SK-N-SH (cell line): ENCODE data around the gene ARSH. TPM values are rescaled to one million over a fixed set of nuclear protein-coding genes. Genes with fewer than 3 reads are reported as not detected.
"Not testable (repeated sequence)": the region's sequence is repeated elsewhere in the genome, so short reads cannot be mapped to it uniquely, and the experiment has no call there.

Source experiments
- CTCF ChIA-PET: fragments of 300-600, 350-600 bp; formaldehyde crosslinking; extraction: SDS; loops from one replicate; lab custom pipeline; 2021; lab: Yijun Ruan, JAX
- POLR2A ChIA-PET: fragments of 350-600 bp; sonication (Branson Sonifier 250); formaldehyde crosslinking; extraction: SDS; loops from one replicate; lab custom pipeline; 2020; ENCODE audit warnings: antibody characterized with exemption, inconsistent platforms; lab: Yijun Ruan, JAX
- DNase-seq: peaks from one replicate; pipeline ENCODE4 v3.0.0; 2012
- H2AFZ ChIP-seq: fragments of 200-600 bp; sonication (generic); 2 replicates; pipeline ENCODE4 v1.8.1; 2016; ENCODE audit warnings: antibody characterized with exemption, mild to moderate bottlenecking, low read depth
- H3F3A ChIP-seq: fragments of 200-600 bp; sonication (generic); replicated peaks from 2 replicates; pipeline ENCODE3; 2016; ENCODE audit warnings: antibody characterized with exemption, mild to moderate bottlenecking; ENCODE audit not compliant: insufficient read depth
- H3K27ac ChIP-seq, 2 experiments: fragments of 200-500 bp in 1 of 2; fragments of 200-600 bp in 1 of 2; sonication (Bioruptor generic) in 1 of 2; sonication (generic), shearing (Covaris generic) in 1 of 2; 2 replicates each; pipeline versions ENCODE4 v1.5.1 to v1.6.1; 2014 to 2016; ENCODE audit warnings: low read depth in 2 of 2, inconsistent platforms in 1 of 2, low read length in 1 of 2, mild to moderate bottlenecking in 1 of 2, mixed read lengths in 1 of 2
- H3K27me3 ChIP-seq: fragments of 200-600 bp; sonication (generic), shearing (Covaris generic); 2 replicates; pipeline ENCODE4 v1.6.1; 2016; ENCODE audit warnings: mixed run types; ENCODE audit not compliant: insufficient read depth
- H3K36me3 ChIP-seq, 2 experiments: fragments of 200-500 bp in 1 of 2; fragments of 200-600 bp in 1 of 2; sonication (Bioruptor generic) in 1 of 2; sonication (generic) in 1 of 2; replicated peaks in 1 of 2; 2 replicates each; pipeline versions ENCODE3 to v1.5.1; 2014 to 2016; ENCODE audit warnings: low read length in 1 of 2, mild to moderate bottlenecking in 1 of 2; ENCODE audit not compliant: insufficient read depth in 2 of 2, control insufficient read depth in 1 of 2
- H3K4me1 ChIP-seq, 2 experiments: fragments of 200-500 bp in 1 of 2; fragments of 200-600 bp in 1 of 2; sonication (Bioruptor generic) in 1 of 2; sonication (generic), shearing (Covaris generic) in 1 of 2; 2 replicates each; pipeline versions ENCODE4 v1.5.1 to v1.6.1; 2014 to 2016; ENCODE audit warnings: low read depth in 1 of 2, low read length in 1 of 2, mixed run types in 1 of 2; ENCODE audit not compliant: insufficient read depth in 2 of 2, control insufficient read depth in 1 of 2
- H3K4me2 ChIP-seq: fragments of 200-600 bp; sonication (generic), shearing (Covaris generic); 2 replicates; pipeline ENCODE4 v1.6.1; 2017; ENCODE audit warnings: mixed run types
- H3K4me3 ChIP-seq, 2 experiments: fragments of 200-500 bp in 1 of 2; fragments of 200-600 bp in 1 of 2; sonication (Bioruptor generic) in 1 of 2; sonication (generic), shearing (Covaris generic) in 1 of 2; 2 replicates each; pipeline versions ENCODE4 v1.5.1 to v1.8.1; 2014 to 2016; ENCODE audit warnings: low read depth in 2 of 2, inconsistent platforms in 1 of 2, low read length in 1 of 2, mild to moderate bottlenecking in 1 of 2, mixed read lengths in 1 of 2, moderate library complexity in 1 of 2
- H3K79me2 ChIP-seq: fragments of 200-600 bp; sonication (generic); 2 replicates; pipeline ENCODE4 v1.8.1; 2017; ENCODE audit warnings: mild to moderate bottlenecking; ENCODE audit not compliant: insufficient read depth
- H3K9ac ChIP-seq: fragments of 200-600 bp; sonication (generic); 2 replicates; pipeline ENCODE4 v1.6.1; 2017; ENCODE audit warnings: mixed run types
- H3K9me2 ChIP-seq: fragments of 200-600 bp; sonication (generic); 2 replicates; pipeline ENCODE4 v1.6.1; 2017; ENCODE audit warnings: mixed run types
- H3K9me3 ChIP-seq: fragments of 200-600 bp; sonication (generic); 2 replicates; pipeline ENCODE4 v1.6.1; 2017; ENCODE audit warnings: mixed run types, mild to moderate bottlenecking, moderate library complexity
- H4K20me1 ChIP-seq: fragments of 200-600 bp; sonication (generic); 2 replicates; pipeline ENCODE4 v1.6.1; 2017; ENCODE audit warnings: mild to moderate bottlenecking, mixed run types; ENCODE audit not compliant: insufficient read depth
- ELF1 ChIP-seq: IDR thresholded peaks from 2 replicates; pipeline ENCODE4 v1.4.0; 2012
- EZH2phosphoT487 ChIP-seq: fragments of 200-600 bp; sonication (generic); IDR thresholded peaks from 2 replicates; pipeline ENCODE4 v1.6.1; 2017; ENCODE audit warnings: low read depth, mixed run types, mild to moderate bottlenecking, antibody characterized with exemption, moderate library complexity, borderline replicate concordance
- GABPA ChIP-seq: IDR thresholded peaks from 2 replicates; pipeline ENCODE4 v1.4.0; 2012; ENCODE audit warnings: low read depth, mild to moderate bottlenecking
- JUND ChIP-seq: IDR thresholded peaks from 2 replicates; pipeline ENCODE4 v1.4.0; 2012
- POLR2AphosphoS5 ChIP-seq: IDR thresholded peaks from 2 replicates; pipeline ENCODE4 v1.6.1; 2012; ENCODE audit warnings: low read depth, low read length
- RCOR1 ChIP-seq: fragments of 150-350 bp; IDR thresholded peaks from 2 replicates; pipeline ENCODE4 v1.6.1; 2017; ENCODE audit warnings: antibody characterized with exemption, low read length
- RFX5 ChIP-seq: IDR thresholded peaks from 2 replicates; pipeline ENCODE4 v1.6.1; 2012; ENCODE audit warnings: mild to moderate bottlenecking, improper control_type of control experiment, low read length
- RXRA ChIP-seq: IDR thresholded peaks from 2 replicates; pipeline ENCODE4 v1.4.0; 2012; ENCODE audit warnings: low read depth, mild to moderate bottlenecking, borderline replicate concordance
- SIN3A ChIP-seq: IDR thresholded peaks from 2 replicates; pipeline ENCODE4 v1.6.1; 2012; ENCODE audit warnings: low read depth, mild to moderate bottlenecking, low read length, moderate library complexity, borderline replicate concordance
- TCF12 ChIP-seq: IDR thresholded peaks from 2 replicates; pipeline ENCODE4 v1.4.0; 2012
- WGBS: methylation state at CpG from one replicate; pipeline ENCODE4 v1.1.6; 2017; ENCODE audit warnings: low lambda C conversion rate; 5-methylcytosine and 5-hydroxymethylcytosine counted together
- polyA plus RNA-seq, 3 experiments: library from polyadenylated mRNA; depleted of rRNA; stranded (reverse); fragments of >200 nt; gene quantifications; 2 replicates each; pipeline ENCODE4 v1.2.3, GENCODE V29; 2012
- TF ChIP-seq, protein P1 (sequence below): IDR thresholded peaks from 2 replicates; pipeline ENCODE4 v1.6.1; 2012; ENCODE audit warnings: mild to moderate bottlenecking, low read depth, low read length, moderate library complexity
- TF ChIP-seq, protein P2 (sequence below): IDR thresholded peaks from 2 replicates; pipeline ENCODE4 v1.4.0; 2012; ENCODE audit warnings: low read depth
- TF ChIP-seq, protein P3 (sequence below): fragments of 150-350 bp; IDR thresholded peaks from 2 replicates; pipeline ENCODE4 v1.6.1; 2016; ENCODE audit warnings: mild to moderate bottlenecking, low read depth, low read length

The ARSH gene
- polyA plus RNA-seq, 1 of the 3 experiments (the other 2 are of a cell fraction), result not detected

DNA sequence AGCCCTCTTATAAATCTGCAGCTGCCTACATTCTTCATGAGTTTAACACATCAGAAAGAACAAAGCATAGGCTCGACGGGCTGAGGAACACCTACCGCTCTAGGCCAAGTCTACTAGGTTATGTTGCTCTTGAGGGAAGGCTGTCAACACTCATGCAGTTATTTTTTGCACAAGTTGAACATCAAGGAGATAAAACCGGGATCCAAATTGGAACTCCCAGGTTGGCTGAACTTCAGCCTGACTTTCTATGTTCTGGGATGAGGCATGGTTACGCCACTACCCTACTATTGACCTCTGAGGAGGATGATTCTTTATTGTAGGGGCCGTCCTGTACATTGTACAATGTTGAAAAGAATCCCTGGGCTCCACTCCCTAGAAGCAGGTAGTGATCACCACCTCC is 37.3 kb upstream of the ARSH start (continued):
- TF ChIP-seq, protein P1, sequence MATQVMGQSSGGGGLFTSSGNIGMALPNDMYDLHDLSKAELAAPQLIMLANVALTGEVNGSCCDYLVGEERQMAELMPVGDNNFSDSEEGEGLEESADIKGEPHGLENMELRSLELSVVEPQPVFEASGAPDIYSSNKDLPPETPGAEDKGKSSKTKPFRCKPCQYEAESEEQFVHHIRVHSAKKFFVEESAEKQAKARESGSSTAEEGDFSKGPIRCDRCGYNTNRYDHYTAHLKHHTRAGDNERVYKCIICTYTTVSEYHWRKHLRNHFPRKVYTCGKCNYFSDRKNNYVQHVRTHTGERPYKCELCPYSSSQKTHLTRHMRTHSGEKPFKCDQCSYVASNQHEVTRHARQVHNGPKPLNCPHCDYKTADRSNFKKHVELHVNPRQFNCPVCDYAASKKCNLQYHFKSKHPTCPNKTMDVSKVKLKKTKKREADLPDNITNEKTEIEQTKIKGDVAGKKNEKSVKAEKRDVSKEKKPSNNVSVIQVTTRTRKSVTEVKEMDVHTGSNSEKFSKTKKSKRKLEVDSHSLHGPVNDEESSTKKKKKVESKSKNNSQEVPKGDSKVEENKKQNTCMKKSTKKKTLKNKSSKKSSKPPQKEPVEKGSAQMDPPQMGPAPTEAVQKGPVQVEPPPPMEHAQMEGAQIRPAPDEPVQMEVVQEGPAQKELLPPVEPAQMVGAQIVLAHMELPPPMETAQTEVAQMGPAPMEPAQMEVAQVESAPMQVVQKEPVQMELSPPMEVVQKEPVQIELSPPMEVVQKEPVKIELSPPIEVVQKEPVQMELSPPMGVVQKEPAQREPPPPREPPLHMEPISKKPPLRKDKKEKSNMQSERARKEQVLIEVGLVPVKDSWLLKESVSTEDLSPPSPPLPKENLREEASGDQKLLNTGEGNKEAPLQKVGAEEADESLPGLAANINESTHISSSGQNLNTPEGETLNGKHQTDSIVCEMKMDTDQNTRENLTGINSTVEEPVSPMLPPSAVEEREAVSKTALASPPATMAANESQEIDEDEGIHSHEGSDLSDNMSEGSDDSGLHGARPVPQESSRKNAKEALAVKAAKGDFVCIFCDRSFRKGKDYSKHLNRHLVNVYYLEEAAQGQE, result no peak
- no peak for TF ChIP-seq RXRA
- no peak for TF ChIP-seq RFX5
- no peak for TF ChIP-seq TCF12

DNA sequence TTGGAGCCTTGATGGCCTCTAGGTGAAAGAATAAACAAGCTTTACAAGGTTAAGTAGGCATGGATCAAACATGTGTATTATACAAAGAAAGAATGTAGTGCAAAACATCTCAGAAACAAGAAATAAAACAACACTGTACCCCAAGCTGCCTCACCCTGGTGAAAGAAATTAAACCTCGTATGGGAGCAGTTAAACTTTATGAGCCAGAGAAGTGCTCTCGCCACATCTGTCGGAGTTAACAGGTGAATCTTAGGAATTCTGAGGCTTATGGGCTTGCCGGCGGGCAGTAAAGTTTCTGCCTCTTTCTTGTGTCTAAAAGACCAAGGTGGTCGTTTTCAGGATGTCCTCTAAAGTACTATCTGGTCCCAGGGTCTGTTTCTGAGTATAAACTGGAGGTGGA is 34.0 kb upstream of the ARSH start:
- DNase-seq, result no peak
- ChIA-PET CTCF (interaction anchor here (0.8 kb wide), 1 partner anchor 13 kb away, joined by 3 read pairs; no protein-coding TSS in a partner anchor), POLR2A (no interaction called here)
- Histone ChIP-seq H3K4me3 (no peak overlapping the region), H3K4me2 (no peak overlapping the region), H3K9me3 (no peaks in the 10 kb centered on the region), H3K9ac (no peak overlapping the region), H3K4me1 (no peaks in the 10 kb centered on the region), H3K36me3 (no peaks in the 10 kb centered on the region), H3K27ac (no peak overlapping the region), H4K20me1 (no peaks in the 10 kb centered on the region), H3K9me2 (no peaks in the 10 kb centered on the region), H2AFZ (no peak overlapping the region), H3K27me3 (no peaks in the 10 kb centered on the region), H3F3A (peaks cover 10% of the 10 kb centered on the region), H3K79me2 (no peaks in the 10 kb centered on the region)
- WGBS, result 22% methylated on average over 6 of the region's 6 CpGs
- TF ChIP-seq GABPA (no peak), RCOR1 (no peak), EZH2phosphoT487 (no peak), ELF1 (no peak)

DNA sequence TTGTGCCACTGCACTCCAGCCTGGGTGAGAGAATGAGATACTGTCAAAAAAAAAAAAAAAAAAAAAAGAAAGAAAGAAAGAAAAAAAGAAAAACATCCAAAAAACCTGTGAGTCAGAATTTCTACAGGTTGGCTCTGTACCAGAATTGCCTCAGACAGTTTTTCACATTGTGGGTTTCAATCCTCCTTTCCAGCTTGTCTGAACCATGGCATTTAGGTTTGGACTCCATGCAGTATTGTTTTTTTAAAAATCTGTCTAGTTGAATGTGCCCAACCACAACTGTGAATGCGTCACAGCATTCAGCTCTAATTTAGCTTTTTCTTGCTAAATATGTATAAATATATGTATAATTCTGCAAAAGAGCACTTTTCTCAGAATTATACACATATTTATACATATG is 31.4 kb upstream of the ARSH start:
- H3K9me2 ChIP-seq, result no peaks in the 10 kb centered on the region
- H3K9ac ChIP-seq, result no peak overlapping the region
- WGBS, result 73% methylated on average over 1 of the region's 1 CpG
- no peaks in the 10 kb centered on the region for H3K79me2 ChIP-seq
- no peak overlapping the region for H3K27ac ChIP-seq
- no peak overlapping the region for H2AFZ ChIP-seq
- no peaks in the 10 kb centered on the region for H3K27me3 ChIP-seq
- no peak overlapping the region for H3K4me3 ChIP-seq
- H3K9me3 ChIP-seq, result no peaks in the 10 kb centered on the region
- H3K4me2 ChIP-seq, result no peak overlapping the region
- TF ChIP-seq SIN3A (no peak), JUND (no peak), TCF12 (no peak), POLR2AphosphoS5 (no peak), GABPA (no peak)
- TF ChIP-seq, protein P2, sequence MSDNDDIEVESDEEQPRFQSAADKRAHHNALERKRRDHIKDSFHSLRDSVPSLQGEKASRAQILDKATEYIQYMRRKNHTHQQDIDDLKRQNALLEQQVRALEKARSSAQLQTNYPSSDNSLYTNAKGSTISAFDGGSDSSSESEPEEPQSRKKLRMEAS, result no peak
- TF ChIP-seq, protein P3, sequence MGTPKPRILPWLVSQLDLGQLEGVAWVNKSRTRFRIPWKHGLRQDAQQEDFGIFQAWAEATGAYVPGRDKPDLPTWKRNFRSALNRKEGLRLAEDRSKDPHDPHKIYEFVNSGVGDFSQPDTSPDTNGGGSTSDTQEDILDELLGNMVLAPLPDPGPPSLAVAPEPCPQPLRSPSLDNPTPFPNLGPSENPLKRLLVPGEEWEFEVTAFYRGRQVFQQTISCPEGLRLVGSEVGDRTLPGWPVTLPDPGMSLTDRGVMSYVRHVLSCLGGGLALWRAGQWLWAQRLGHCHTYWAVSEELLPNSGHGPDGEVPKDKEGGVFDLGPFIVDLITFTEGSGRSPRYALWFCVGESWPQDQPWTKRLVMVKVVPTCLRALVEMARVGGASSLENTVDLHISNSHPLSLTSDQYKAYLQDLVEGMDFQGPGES, result no peak
- ChIA-PET POLR2A (no interaction called here), CTCF (no interaction called here)
- H3K36me3 ChIP-seq, result no peaks in the 10 kb centered on the region
- H4K20me1 ChIP-seq, result no peaks in the 10 kb centered on the region
- no peaks in the 10 kb centered on the region for H3K4me1 ChIP-seq
- H3F3A ChIP-seq, result peaks cover 10% of the 10 kb centered on the region
- DNase-seq, result no peak

DNA sequence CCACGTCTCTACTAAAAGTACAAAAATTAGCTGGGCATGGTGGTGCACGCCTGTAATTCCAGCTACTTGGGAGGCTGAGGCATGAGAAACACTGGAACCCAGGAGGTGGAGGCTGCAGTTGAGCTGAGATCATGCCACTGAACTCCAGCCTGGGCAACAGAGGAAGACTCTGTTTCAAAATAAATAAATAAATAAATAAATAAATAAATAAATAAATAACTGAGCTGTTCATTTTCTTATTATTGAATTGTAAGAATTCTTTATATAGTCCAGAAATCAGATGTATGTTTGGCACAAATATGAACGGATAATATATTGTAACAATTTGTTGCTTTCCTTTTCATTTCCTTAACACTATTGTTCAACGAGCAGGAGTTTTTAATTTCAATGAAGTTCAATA is 27.7 kb upstream of the ARSH start:
- H3K9me2 ChIP-seq, H3K9me3 ChIP-seq, H3K4me3 ChIP-seq, CTCF ChIA-PET, H3K27ac ChIP-seq, H2AFZ ChIP-seq, H3K4me1 ChIP-seq, H3F3A ChIP-seq, POLR2A ChIA-PET, H3K9ac ChIP-seq, H3K79me2 ChIP-seq, H3K4me2 ChIP-seq, H3K36me3 ChIP-seq, DNase-seq, H4K20me1 ChIP-seq, H3K27me3 ChIP-seq: not testable (repeated sequence)
- WGBS, result 32% methylated on average over 4 of the region's 4 CpGs
